Measurements from ENCODE around the gene PRM2. TPM values are rescaled to one million over a fixed set of nuclear protein-coding genes. Genes with fewer than 3 reads are reported as not detected.

The PRM2 gene
- total RNA-seq, 1 experiment from 2014 or later: not detected

GRCh38 chr16:11265124-11265523 is 11.2 kb downstream of the PRM2 start:
- Histone ChIP-seq H3K27ac (no peak overlapping the region), H3K4me1 (peaks cover 9% of the 10 kb centered on the region; the same call in 1 of the 2 replicates), H3K36me3 (no peaks in the 10 kb centered on the region), H3K9me3 (replicated peaks) (no peaks in the 10 kb centered on the region), H3K27me3 (no peaks in the 10 kb centered on the region), H3K4me3 (no peak overlapping the region)
- no peak for DNase-seq

GRCh38 chr16:11264155-11264832 is 12.0 kb downstream of the PRM2 start:
- no peaks in the 10 kb centered on the region for H3K27me3 ChIP-seq
- peaks cover 13% of the 10 kb centered on the region; the same call in 1 of the 2 replicates for H3K4me1 ChIP-seq
- DNase-seq: no peak
- no peak overlapping the region for H3K4me3 ChIP-seq
- no peaks in the 10 kb centered on the region for H3K9me3 ChIP-seq (replicated peaks)
- no peak overlapping the region for H3K27ac ChIP-seq
- no peaks in the 10 kb centered on the region for H3K36me3 ChIP-seq

GRCh38 chr16:11263737-11264136 is 12.5 kb downstream of the PRM2 start:
- no peak overlapping the region for H3K4me3 ChIP-seq
- H3K27ac ChIP-seq: no peak overlapping the region
- H3K9me3 ChIP-seq (replicated peaks): no peaks in the 10 kb centered on the region
- no peaks in the 10 kb centered on the region for H3K36me3 ChIP-seq
- DNase-seq: no peak
- no peaks in the 10 kb centered on the region for H3K27me3 ChIP-seq
- H3K4me1 ChIP-seq: peaks cover 17% of the 10 kb centered on the region; the same call in 1 of the 2 replicates

GRCh38 chr16:11262915-11263314 is 13.4 kb downstream of the PRM2 start:
- H3K27me3 ChIP-seq: no peaks in the 10 kb centered on the region
- H3K9me3 ChIP-seq (replicated peaks): no peaks in the 10 kb centered on the region
- no peak overlapping the region for H3K27ac ChIP-seq
- no peak for DNase-seq
- H3K36me3 ChIP-seq: no peaks in the 10 kb centered on the region
- H3K4me1 ChIP-seq: peaks cover 17% of the 10 kb centered on the region; the same call in 1 of the 2 replicates
- H3K4me3 ChIP-seq: no peak overlapping the region

GRCh38 chr16:11260596-11260966 is 15.7 kb downstream of the PRM2 start:
- Histone ChIP-seq H3K27me3 (no peaks in the 10 kb centered on the region), H3K27ac (no peak overlapping the region), H3K4me1 (peaks cover 20% of the 10 kb centered on the region; the same call in 1 of the 2 replicates), H3K9me3 (replicated peaks) (no peaks in the 10 kb centered on the region), H3K36me3 (no peaks in the 10 kb centered on the region), H3K4me3 (no peak overlapping the region)
- peak; percentile 50 to 54 for DNase-seq

GRCh38 chr16:11259655-11260595 is 16.4 kb downstream of the PRM2 start:
- no peak for DNase-seq
- Histone ChIP-seq H3K4me1 (peaks cover 20% of the 10 kb centered on the region; the same call in 1 of the 2 replicates), H3K27ac (no peak overlapping the region), H3K36me3 (no peaks in the 10 kb centered on the region), H3K27me3 (no peaks in the 10 kb centered on the region), H3K4me3 (no peak overlapping the region), H3K9me3 (replicated peaks) (no peaks in the 10 kb centered on the region)

GRCh38 chr16:11258553-11259492 is 17.5 kb downstream of the PRM2 start:
- H3K4me3 ChIP-seq: no peak overlapping the region
- no peaks in the 10 kb centered on the region for H3K27me3 ChIP-seq
- H3K27ac ChIP-seq: no peak overlapping the region
- H3K36me3 ChIP-seq: no peaks in the 10 kb centered on the region
- DNase-seq: peak in 1 of 2 experiments; percentile 18
- peaks cover 20% of the 10 kb centered on the region; the same call in 1 of the 2 replicates for H3K4me1 ChIP-seq
- H3K9me3 ChIP-seq (replicated peaks): no peaks in the 10 kb centered on the region

GRCh38 chr16:11257131-11257938 is 18.9 kb downstream of the PRM2 start:
- Histone ChIP-seq H3K4me3 (peak overlapping the region; percentile 87), H3K27me3 (no peaks in the 10 kb centered on the region), H3K9me3 (replicated peaks) (no peaks in the 10 kb centered on the region), H3K27ac (peak overlapping the region; percentile 84; the same call in 1 of the 2 replicates), H3K4me1 (peaks cover 20% of the 10 kb centered on the region; the same call in 1 of the 2 replicates), H3K36me3 (no peaks in the 10 kb centered on the region)
- DNase-seq: peak; percentile 76 to 88

- no peaks in the 10 kb centered on the region for H3K9me3 ChIP-seq (replicated peaks)
- no peaks in the 10 kb centered on the region for H3K36me3 ChIP-seq
- peak overlapping the region; percentile 87 for H3K4me3 ChIP-seq
- peaks cover 20% of the 10 kb centered on the region; the same call in 1 of the 2 replicates for H3K4me1 ChIP-seq
- DNase-seq: peak in 1 of 2 experiments; percentile 66
- peak overlapping the region; percentile 84 for H3K27ac ChIP-seq
- H3K27me3 ChIP-seq: no peaks in the 10 kb centered on the region
Observed at GRCh38 chr16:11256661-11257130, 19.6 kb downstream of the PRM2 start.

GRCh38 chr16:11255737-11256660 is 20.3 kb downstream of the PRM2 start, which contains the start of gene SOCS1:
Gene SOCS1, minus strand, starts transcription at chr16:11256204. Its CDS starts 726 bp downstream, at chr16:11255478.
- DNase-seq: peak; percentile 82 to 89

GRCh38 chr16:11254913-11255736 is 21.2 kb downstream of the PRM2 start:
- H3K4me3 ChIP-seq: peak overlapping the region; percentile 87
- H3K27ac ChIP-seq: no peak overlapping the region
- peaks cover 11% of the 10 kb centered on the region; the same call in 1 of the 2 replicates for H3K4me1 ChIP-seq
- DNase-seq: no peak
- no peaks in the 10 kb centered on the region for H3K9me3 ChIP-seq (replicated peaks)
- no peaks in the 10 kb centered on the region for H3K36me3 ChIP-seq
- no peaks in the 10 kb centered on the region for H3K27me3 ChIP-seq

More at GRCh38 chr16:11255737-11256660, 20.3 kb downstream of the PRM2 start, which contains the start of gene SOCS1:
- Histone ChIP-seq H3K4me3 (peak within 1 kb of the TSS; percentile 87), H3K27me3 (no peaks in the 10 kb centered on the region), H3K27ac (peak within 1 kb of the TSS; percentile 84), H3K4me1 (peaks cover 18% of the 10 kb centered on the region; the same call in 1 of the 2 replicates), H3K36me3 (no peaks in the 10 kb centered on the region), H3K9me3 (replicated peaks) (no peaks in the 10 kb centered on the region)

Measured in SJCRH30 (cell line).